Measurements from ENCODE around the gene MYO9B. TPM values are rescaled to one million over a fixed set of nuclear protein-coding genes. Genes with fewer than 3 reads are reported as not detected.

The MYO9B gene
- total RNA-seq, 2 donors from 2014 or later: 149 to 152 TPM

DNA sequence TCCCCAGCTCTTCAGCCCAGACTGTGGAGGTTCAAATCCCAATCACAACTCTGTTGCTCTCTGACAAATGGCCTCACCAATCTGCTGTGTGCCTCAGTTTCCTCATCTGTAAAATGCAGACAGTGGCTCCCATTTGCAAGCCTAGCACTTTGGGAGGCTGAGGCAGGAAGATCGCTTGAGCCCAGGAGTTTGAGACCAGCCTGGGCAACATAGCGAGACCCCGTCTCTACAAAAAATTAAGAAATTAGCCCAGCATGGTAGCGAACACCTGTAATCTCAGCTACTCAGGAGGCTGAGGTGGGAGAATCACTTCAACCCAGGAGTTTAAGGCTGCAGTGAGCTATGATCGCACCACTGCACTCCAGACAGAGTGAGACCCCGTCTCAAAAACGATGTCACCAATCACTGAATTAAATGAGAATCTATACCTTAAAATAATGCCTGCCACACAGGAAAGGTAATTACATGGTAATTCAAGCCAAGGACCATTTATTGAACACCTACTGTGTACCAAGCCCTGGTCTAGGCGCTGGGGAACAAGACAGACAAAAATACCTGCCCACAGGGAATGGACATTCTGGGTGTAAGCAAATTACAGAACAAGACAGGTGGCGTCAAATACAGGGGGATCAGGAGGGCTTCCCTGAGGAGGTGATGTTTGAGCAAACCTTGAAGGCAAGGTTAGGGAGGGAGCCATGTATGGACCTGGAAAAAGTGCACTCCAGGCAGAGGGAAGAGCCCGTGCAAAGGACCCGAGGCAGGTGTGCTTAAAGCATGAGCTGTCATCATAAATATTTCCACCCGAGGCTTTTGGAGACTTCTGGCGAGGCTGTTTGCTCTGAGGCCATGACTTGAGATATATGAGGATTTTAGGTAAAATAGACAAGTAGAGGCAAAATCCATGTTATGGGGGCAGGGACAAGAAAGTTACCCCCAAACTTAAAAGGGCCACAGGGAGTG is 162.4 kb downstream of the MYO9B start:
- H3K4me1 Mint-ChIP-seq: no peaks in the 10 kb centered on the region
- no peak for ATAC-seq (replicated peaks)
- no peaks in the 10 kb centered on the region for H3K9me3 Mint-ChIP-seq
- H3K27me3 Mint-ChIP-seq: no peaks in the 10 kb centered on the region
- H3K36me3 Mint-ChIP-seq (ENCODE audit: low read depth): peaks cover 9% of the 10 kb centered on the region
- H3K4me3 Mint-ChIP-seq: peak overlapping the region; percentile 48
- no peak overlapping the region for H3K27ac Mint-ChIP-seq

DNA sequence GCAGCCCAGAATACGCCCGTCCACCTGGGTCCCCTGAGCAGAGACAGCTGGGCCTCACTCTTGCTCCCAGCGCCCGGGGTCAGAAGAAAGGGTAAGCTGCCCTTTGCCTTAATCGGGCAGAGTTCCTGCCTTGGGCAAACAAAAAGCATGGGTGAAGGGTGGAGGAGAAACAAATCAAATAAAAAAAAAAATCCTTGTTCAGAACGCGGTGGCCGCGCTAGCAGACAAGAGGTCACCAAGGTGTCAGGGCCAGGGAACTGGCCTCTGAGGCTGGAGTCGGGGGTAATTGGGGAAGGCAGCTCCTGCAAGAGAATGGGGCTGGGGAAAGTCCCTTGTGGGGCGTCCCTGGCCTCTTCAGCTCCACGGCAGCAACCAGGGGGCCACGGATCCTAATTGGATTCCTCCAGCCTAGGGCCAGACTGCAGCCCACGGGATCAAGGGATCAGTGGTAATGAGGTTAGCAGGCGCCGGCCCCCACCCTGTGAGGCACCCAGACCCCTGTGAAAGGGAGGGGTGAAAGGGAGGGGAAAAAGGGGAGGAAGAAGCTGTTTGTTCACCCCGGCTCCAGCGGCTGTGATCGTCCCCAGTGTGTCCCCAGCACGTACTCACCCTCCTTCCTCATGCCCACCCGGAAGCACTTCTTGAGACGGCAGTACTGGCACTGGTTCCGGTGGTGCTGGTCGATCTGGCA is 164.6 kb downstream of the MYO9B start:
- no peaks in the 10 kb centered on the region for H3K27me3 Mint-ChIP-seq
- no peak overlapping the region for H3K4me3 Mint-ChIP-seq
- H3K36me3 Mint-ChIP-seq (ENCODE audit: low read depth): no peaks in the 10 kb centered on the region
- no peaks in the 10 kb centered on the region for H3K4me1 Mint-ChIP-seq
- H3K9me3 Mint-ChIP-seq: no peaks in the 10 kb centered on the region
- no peak overlapping the region for H3K27ac Mint-ChIP-seq
- ATAC-seq (replicated peaks): no peak

DNA sequence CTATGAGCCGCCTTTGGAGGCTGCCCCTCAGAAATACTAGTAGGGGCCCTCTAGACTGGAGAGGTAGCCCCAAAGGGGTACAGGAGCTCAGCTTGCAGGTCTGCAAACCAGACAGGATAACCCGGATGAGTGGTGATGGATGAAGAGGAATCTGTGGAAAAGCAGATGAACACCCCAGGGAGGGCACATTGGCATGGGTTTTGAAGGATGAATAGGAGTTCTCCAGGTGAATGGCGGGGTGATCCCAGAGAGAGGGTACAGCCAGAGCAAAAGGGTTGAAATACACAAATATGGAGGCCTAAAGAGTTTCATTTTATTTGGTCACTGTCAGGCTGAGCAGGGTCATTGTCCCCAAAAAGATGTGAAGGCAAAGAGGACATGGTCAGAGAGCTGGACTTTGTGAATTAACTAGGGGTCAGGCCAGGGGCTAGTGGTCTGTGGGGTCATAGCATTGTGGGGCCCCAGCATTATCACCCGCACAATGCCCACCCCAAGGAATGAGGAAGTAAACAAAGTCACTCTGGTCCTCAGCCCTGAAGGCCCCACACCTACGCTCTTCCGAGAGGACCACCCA is 165.3 kb downstream of the MYO9B start:
- H3K4me1 Mint-ChIP-seq: no peaks in the 10 kb centered on the region
- no peak overlapping the region for H3K4me3 Mint-ChIP-seq
- H3K27me3 Mint-ChIP-seq: no peaks in the 10 kb centered on the region
- no peaks in the 10 kb centered on the region for H3K9me3 Mint-ChIP-seq
- no peaks in the 10 kb centered on the region for H3K36me3 Mint-ChIP-seq (ENCODE audit: low read depth)
- no peak for ATAC-seq (replicated peaks)
- H3K27ac Mint-ChIP-seq: no peak overlapping the region

DNA sequence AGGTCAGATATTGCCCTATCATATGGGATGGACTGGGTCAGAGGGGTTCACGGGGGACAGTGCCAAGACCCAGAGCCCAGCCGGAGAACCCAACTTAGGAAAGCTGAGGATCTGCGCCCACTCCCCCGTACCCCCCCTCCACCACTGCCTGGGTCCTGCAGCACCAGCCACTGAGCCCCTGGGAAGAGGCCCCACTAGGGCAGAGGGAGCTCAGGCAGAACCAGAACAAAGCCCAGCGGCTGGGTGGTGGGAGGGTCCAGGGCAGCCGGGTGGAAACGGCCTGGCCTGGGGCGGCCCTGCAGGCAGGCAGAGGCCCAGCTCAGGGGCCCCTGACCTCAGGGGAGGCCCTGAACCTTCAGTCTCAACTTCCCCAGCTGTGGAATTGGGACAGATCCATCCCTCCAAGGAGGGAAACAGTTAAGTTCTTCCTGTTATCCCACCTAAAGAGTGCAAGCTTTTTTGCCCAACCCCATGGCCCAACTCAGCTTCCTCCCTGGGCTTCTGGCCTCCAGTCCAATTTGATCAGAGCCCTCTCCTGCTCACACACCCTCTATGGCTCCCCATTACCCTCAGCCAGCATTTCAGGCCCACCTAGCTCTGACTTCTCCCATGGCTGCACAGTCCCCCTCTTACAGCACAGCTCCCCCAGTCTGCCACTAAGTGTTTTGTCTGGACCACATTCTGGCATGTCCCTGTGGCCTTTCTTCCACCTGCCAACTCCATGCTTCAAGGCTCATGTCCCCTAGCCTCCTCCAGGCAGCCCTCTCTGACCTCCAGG is 167.0 kb downstream of the MYO9B start:
- Mint-ChIP-seq H3K36me3 (ENCODE audit: low read depth) (no peaks in the 10 kb centered on the region), H3K4me1 (no peaks in the 10 kb centered on the region), H3K4me3 (no peak overlapping the region), H3K27ac (peak overlapping the region; percentile 17), H3K27me3 (no peaks in the 10 kb centered on the region), H3K9me3 (no peaks in the 10 kb centered on the region)
- no peak for ATAC-seq (replicated peaks)

DNA sequence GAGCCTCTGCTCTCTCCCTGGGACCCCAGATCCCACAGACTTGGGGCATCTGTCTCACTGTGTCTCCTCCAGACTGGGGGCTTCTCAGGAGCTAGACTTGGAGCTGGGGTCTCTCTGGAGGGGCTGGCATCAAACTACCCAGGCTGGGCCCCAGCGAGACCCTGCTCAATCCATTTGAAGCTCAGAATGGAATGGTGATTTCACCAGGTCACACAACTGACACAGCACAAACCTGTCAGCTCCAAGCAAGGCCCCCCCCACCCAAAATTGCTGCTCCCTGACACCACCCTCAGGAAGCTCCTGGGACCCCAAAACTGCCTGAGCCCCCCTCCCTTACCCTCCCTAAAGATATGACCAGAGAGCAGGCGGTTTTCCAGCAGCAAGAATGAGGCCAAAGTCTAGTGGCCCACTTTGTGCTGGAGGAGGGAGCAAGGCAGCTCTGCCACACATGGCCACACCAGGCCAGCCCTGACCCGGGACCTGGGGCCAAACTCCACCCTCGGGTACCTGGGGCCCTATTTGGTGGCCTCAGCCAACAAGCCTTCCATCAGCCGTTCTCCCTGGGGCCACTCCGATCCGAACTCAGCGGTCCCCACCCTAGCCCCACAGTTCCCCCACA is 167.7 kb downstream of the MYO9B start:
- peak overlapping the region; percentile 17 for H3K27ac Mint-ChIP-seq
- no peaks in the 10 kb centered on the region for H3K9me3 Mint-ChIP-seq
- H3K27me3 Mint-ChIP-seq: no peaks in the 10 kb centered on the region
- no peak overlapping the region for H3K4me3 Mint-ChIP-seq
- H3K4me1 Mint-ChIP-seq: no peaks in the 10 kb centered on the region
- ATAC-seq (replicated peaks): no peak
- no peaks in the 10 kb centered on the region for H3K36me3 Mint-ChIP-seq (ENCODE audit: low read depth)

DNA sequence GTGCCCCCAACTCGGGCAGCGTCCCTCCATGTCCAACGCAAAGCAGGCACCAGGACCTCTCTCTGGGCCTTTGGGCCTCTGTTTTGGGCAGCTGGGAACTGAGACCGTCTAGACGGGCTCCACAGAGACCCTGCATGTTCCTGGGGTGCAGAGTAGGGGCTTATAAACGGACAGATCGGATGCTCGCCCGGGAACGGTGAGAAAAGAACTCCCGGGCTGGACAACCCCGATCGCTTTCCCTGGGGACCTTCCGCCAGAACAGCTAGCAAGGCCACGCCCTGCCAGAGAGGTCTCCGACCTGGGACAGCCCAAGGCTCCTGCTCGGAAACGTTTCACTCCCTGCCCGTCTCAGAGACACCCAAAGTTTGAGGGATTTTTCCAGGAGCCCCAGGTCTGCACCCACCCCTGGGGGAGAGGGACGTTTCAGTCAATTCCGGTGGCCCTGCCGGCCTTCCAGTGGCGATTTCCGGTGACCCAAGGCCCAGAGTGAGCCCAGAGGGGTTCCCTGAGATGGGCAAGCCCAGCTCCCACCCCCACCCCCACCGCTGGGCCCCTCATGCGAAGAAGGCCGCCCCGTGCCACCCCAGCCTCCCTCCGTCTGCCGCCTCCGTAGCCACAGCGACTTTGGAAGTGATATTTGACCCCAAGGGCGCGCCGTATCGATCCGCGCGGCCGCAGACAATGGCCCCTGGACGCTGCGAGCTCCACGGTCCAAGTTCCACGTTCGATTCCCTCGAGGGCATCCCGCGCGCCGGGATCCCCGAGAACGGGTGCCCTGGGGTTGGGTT is 168.4 kb downstream of the MYO9B start:
- no peaks in the 10 kb centered on the region for H3K27me3 Mint-ChIP-seq
- no peaks in the 10 kb centered on the region for H3K4me1 Mint-ChIP-seq
- no peak overlapping the region for H3K27ac Mint-ChIP-seq
- H3K9me3 Mint-ChIP-seq: no peaks in the 10 kb centered on the region
- no peaks in the 10 kb centered on the region for H3K36me3 Mint-ChIP-seq (ENCODE audit: low read depth)
- ATAC-seq (replicated peaks): no peak
- peak overlapping the region; percentile 52 for H3K4me3 Mint-ChIP-seq

DNA sequence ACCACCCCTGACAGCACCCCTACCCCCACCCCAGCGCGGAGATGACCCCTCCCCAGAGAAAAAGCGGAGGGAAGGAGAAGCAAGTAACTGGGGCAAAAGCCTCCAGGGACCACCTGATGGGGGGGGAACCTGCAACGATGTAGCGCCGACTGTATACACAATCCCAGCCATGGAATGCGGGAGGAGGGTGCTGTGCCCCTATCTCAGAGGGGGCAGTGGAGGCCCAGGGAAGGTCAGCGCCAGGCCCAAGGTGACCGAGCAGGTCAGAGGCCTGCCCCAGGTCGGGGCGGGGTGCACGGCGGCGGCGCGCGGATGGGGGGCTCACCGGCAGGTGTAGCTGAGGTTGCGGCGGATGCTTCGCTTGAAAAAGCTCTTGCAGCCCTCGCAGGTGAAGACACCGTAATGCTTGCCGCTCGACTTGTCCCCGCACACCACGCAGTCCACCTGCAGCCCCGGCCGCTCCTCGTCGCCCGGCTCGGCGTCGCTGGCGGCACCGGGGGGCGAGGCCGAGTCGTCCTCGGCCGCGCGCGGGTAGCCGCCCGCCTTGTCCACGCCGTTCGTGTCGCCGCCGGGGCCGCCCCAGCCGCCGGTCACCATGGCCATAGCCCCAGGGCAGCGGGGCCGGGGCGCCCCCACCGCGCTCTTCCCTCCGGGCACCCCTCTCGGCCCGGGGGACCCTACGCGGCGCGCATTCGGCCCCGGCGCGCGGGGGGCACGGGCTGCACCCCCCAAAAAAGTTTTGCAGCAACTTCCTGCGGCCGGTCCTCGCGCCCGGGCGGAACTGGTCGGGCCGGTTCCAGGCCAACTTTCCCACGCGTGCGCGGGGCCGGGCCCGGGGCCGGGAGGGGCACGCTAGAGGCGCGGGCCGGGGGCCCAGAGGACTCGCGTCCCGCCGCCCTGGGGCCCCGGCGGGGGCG is 169.3 kb downstream of the MYO9B start:
- Mint-ChIP-seq H3K27me3 (no peaks in the 10 kb centered on the region), H3K4me1 (no peaks in the 10 kb centered on the region), H3K4me3 (peak overlapping the region; percentile 52), H3K36me3 (ENCODE audit: low read depth) (no peaks in the 10 kb centered on the region), H3K9me3 (no peaks in the 10 kb centered on the region), H3K27ac (no peak overlapping the region)
- peak; percentile 25 for ATAC-seq (replicated peaks)

DNA sequence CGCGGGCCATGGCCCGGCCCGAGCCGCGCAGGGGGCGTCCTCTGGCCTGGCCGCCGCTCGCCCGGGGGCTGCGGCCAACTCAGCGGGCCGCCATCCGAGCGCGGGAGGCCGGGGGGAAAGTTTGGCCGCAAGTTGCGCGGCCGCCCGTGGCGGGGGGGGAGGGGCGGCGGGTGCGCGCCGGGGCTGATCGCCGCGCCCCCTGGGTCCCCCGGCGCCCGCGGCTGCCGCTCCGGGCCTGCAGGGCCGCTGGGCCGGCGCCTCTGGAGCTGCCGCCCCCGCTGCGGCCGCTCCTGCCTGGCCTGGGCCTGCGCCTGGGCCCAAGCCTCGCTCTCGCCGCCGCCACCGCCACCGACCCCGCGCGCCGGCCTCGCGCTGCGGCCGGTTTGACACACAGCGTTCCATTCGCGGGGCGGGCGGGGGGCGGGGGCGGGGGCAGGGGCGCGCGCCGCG is 170.0 kb downstream of the MYO9B start, which contains the start of gene NR2F6:
Gene NR2F6 (minus strand): TSS at position 385 of the 450 bp plus-strand sequence. CDS start 699 bp downstream, outside the sequence.
- no peaks in the 10 kb centered on the region for H3K36me3 Mint-ChIP-seq (ENCODE audit: low read depth)

DNA sequence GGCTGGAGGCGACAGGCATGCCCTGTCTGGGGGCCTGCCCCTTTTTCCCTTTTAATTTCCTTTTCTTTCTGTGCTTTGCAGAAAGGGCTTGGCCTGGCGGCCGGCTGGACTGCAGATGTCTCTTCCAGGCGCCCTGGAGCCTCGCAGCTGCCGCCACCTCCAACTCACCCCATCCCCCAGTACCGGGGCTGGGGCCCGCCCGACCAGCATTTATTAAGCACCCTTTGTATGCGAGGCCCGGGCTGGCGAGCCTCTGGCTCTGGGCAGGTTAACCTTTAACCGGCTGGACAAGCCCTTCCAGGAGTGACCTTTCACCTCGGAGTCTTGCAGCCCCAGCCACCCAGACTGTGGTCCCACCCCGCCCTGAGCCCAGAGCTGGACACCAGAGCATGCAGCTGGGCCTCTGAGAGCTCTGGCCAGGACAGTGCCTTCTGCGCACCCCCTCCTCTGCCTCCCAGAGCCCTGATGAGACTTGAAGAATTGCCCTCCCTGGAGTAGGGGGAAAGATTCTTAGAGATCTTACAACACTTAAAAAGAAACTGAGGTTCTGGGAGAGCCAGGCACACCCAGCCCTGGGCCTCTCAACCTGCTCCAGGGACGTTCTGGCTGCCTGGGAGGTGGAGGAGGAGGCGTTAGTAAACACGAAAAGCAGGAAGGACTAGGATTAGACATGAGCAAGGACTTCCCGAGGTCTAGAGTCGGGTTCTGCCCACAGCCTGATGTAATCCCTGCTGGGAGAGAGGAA is 171.3 kb downstream of the MYO9B start:
- H3K4me1 Mint-ChIP-seq: no peaks in the 10 kb centered on the region
- no peaks in the 10 kb centered on the region for H3K9me3 Mint-ChIP-seq
- H3K36me3 Mint-ChIP-seq (ENCODE audit: low read depth): no peaks in the 10 kb centered on the region
- ATAC-seq (replicated peaks): no peak
- H3K27ac Mint-ChIP-seq: no peak overlapping the region
- no peaks in the 10 kb centered on the region for H3K27me3 Mint-ChIP-seq
- peak overlapping the region; percentile 73 for H3K4me3 Mint-ChIP-seq

More for the DNA sequence above, 170.0 kb downstream of the MYO9B start, which contains the start of gene NR2F6:
- Mint-ChIP-seq H3K27me3 (no peaks in the 10 kb centered on the region), H3K4me3 (peak within 1 kb of the TSS; percentile 73), H3K27ac (no peak within 1 kb of the TSS), H3K9me3 (no peaks in the 10 kb centered on the region), H3K4me1 (no peaks in the 10 kb centered on the region)
- no peak for ATAC-seq (replicated peaks)

DNA sequence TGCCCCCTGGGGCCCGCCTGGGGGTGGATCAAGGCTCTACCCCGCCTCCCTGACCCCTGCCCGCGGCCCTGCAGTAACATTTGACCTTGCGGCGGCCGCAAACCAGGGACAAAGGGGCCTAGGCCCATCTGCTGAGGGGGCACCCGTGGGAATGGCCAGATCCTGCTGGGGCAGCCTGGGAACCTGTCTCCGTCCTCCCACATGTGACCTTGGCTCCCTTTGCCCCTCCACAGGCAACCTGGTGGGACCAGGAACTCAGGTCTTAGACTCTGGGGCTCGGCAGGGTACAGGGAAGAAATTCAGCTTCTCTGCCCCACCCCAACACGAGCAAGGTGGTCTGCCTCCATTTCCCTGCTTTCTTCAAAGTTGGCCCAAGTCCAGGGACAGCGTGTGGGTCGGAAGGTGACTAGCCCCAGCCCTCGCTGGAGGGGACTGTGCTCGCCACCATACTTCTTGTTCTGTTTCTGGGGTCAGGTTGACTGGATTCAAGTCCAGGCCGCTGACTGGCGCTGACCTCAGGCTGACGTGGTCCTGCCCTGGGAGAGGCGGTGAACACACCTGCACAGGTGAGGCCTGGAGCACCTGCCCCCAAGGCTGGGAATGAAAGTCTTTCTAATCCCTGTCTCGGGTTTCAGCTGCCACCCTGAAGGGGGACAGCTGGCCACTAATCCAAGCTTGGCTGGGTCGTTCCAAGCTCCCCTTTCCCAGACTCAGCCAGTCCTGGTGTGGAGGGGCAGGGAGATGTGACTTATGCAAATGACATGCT is 172.6 kb downstream of the MYO9B start:
- H3K36me3 Mint-ChIP-seq (ENCODE audit: low read depth): no peaks in the 10 kb centered on the region
- no peak overlapping the region for H3K4me3 Mint-ChIP-seq
- no peaks in the 10 kb centered on the region for H3K4me1 Mint-ChIP-seq
- H3K9me3 Mint-ChIP-seq: no peaks in the 10 kb centered on the region
- no peak overlapping the region for H3K27ac Mint-ChIP-seq
- ATAC-seq (replicated peaks): no peak
- H3K27me3 Mint-ChIP-seq: no peaks in the 10 kb centered on the region

DNA sequence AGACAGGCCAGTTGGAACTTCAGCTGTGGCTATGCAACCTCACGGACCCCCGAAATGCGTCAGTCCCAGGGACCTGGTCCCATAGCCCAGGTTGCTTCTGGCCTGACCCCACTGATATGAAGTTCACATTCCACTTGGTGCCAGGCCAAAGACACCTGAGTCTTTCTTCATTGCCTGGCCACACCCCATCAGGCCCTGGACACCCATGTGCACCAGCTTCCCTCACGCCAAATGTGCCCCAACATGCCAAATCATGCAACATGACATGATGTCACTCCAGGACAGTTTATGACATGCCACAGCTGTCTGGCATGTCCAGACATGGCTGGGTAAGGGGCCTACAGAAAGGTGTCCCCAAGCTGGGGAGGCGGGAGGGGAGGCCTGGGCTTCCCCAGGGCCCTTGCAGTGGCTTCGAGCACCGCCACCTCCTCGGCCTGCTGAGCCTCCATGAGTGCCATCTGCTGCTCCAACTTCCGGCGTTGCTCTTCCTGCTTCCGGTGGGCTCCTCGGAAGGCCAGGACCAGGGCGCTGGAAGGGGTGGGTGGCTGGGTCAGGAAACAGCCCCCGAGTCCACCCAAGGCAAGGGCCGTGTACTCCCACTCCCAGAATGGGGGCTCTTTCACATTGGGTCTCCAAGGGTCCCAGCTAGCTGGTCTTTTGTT is 174.4 kb downstream of the MYO9B start:
- H3K4me1 Mint-ChIP-seq: no peaks in the 10 kb centered on the region
- H3K9me3 Mint-ChIP-seq: no peaks in the 10 kb centered on the region
- H3K36me3 Mint-ChIP-seq (ENCODE audit: low read depth): no peaks in the 10 kb centered on the region
- no peaks in the 10 kb centered on the region for H3K27me3 Mint-ChIP-seq
- no peak overlapping the region for H3K4me3 Mint-ChIP-seq
- no peak for ATAC-seq (replicated peaks)
- H3K27ac Mint-ChIP-seq: no peak overlapping the region
